Pancreas (tissue), 10 donors: ENCODE data around the gene MRM2. TPM values are rescaled to one million over a fixed set of nuclear protein-coding genes. Genes with fewer than 3 reads are reported as not detected.
A peak's percentile ranks its signal among the peaks of the same experiment; 100 is the strongest.

Experiments
- ATAC-seq, 4 donors: fragments of 200-7000 bp; cut with Tn5 transposase; one replicate each; pipeline versions ENCODE4 v1.8.0 to v1.9.1; 2020; ENCODE audit warnings: mild to moderate bottlenecking in 4 of 4, moderate library complexity in 4 of 4
- DNase-seq, 6 donors: peaks; one replicate each; pipeline ENCODE4 v3.0.0-alpha.2; 2020
- FAIRE-seq: peaks from 2 replicates; lab custom pipeline; 2012; peaks lifted over from hg19 to GRCh38; lab: Jason Lieb, UNC
- H3K27ac ChIP-seq, 4 donors: fragments of 200-600 bp; sonication (generic); 1 replicate in 3 of 4; 2 replicates in 1 of 4; pipeline versions ENCODE4 v1.5.0 to v1.8.0; 2020
- H3K27me3 ChIP-seq, 4 donors: fragments of 200-600 bp; one replicate each; pipeline ENCODE4 v1.8.0; 2021
- H3K36me3 ChIP-seq, 3 donors: fragments of 200-600 bp; sonication (generic) in 1 of 3; one replicate each; pipeline versions ENCODE4 v1.5.0 to v1.8.0; 2020 to 2021
- H3K4me1 ChIP-seq, 3 donors: fragments of 200-600 bp; one replicate each; pipeline ENCODE4 v1.8.0; 2021
- H3K4me3 ChIP-seq, 4 donors: fragments of 200-600 bp; sonication (generic) in 2 of 4; one replicate each; pipeline versions ENCODE4 v1.5.0 to v1.8.0; 2020 to 2021
- H3K9me3 ChIP-seq, 4 donors: fragments of 200-600 bp; one replicate each; pipeline ENCODE4 v1.8.0; 2021
- CTCF ChIP-seq, 4 donors: fragments of 200-600 bp; sonication (generic) in 3 of 4; IDR thresholded peaks; one replicate each; pipeline versions ENCODE4 v1.5.0 to v1.8.0; 2021; ENCODE audit warnings: antibody characterized with exemption in 4 of 4
- WGBS, 2 donors: extraction: QIAGEN DNeasy Blood & Tissue Kit; methylation state at CpG; one replicate each; pipeline ENCODE4 v1.1.7; 2013; 5-methylcytosine and 5-hydroxymethylcytosine counted together
- intact Hi-C, 3 donors: fragments of 100-400 bp; cut with DNase I; formaldehyde crosslinking; loops; one replicate each; pipeline versions ENCODE4 v1.11.1 to v1.14.2; 2022
- polyA plus RNA-seq, 2 donors: library from polyadenylated mRNA; stranded (reverse); fragments of 200-250 nt; gene quantifications; one replicate each; pipeline ENCODE4 v1.2.3, GENCODE V29; 2013
- total RNA-seq, 6 donors: library from RNA; stranded (reverse); fragmentation: NEBNext Ultra II Directional in 4 of 6; extraction: Animal tissue kit (Norgen Biotek cat#: 25700) in 4 of 6; gene quantifications; one replicate each; pipeline versions ENCODE4 v1.2.1 to v1.2.4, GENCODE V29; 2021 to 2023
- donor health status: healthy with polysubstance abuse.
- donor health status: DM: no; HTN: no; CAD: no; lungs with moderate emphysema.
- donor health status: DM: no; HTN: no; CAD: no.
- donor health status: control.
- donor health status: control.
- donor health status: Bipolar disorder and iron deficiency.
- donor health status: DM: yes; HTN: yes; CAD: no.
- donor health status: DM: no; HTN: no; CAD: no.
- donor health status: DM: no; HTN: no; CAD: no.
- donor health status: DM: yes; HTN: yes; CAD: no.

The MRM2 gene
- total and polyA plus RNA-seq, 8 donors, result 3.5 to 12.3 (median 7.8) TPM

- TF ChIP-seq CTCF (IDR thresholded peaks at IDR 0.05), result no peak
- Histone ChIP-seq H3K4me3 (no peak overlapping the region), H3K27me3 (no peaks in the 10 kb centered on the region), H3K36me3 (no peaks in the 10 kb centered on the region), H3K4me1 (peaks cover 0 to 10% (median 7%) of the 10 kb centered on the region in 3 donors), H3K27ac (no peak overlapping the region), H3K9me3 (no peaks in the 10 kb centered on the region)
- intact Hi-C loops, result no loop called here
- DNase-seq, result peak in 1 of 6 donors; percentile 52
- ATAC-seq, result no peak
- FAIRE-seq, result no peak
- WGBS, 2 donors, result 77 to 82% methylated on average over 25 of the region's 25 CpGs
Measured at GRCh38 chr7:2244404-2244995, 2.5 kb upstream of the MRM2 start.

- TF ChIP-seq CTCF (IDR thresholded peaks at IDR 0.05), result no peak
- FAIRE-seq (no peak), ATAC-seq (no peak), DNase-seq (no peak)
- 80 to 93% methylated on average over 12 of the region's 12 CpGs for WGBS, 2 donors
- no peaks in the 10 kb centered on the region for H3K36me3 ChIP-seq
- no peak overlapping the region for H3K27ac ChIP-seq
- H3K4me3 ChIP-seq, result no peak overlapping the region
- H3K4me1 ChIP-seq, result peaks cover 0 to 10% (median 7%) of the 10 kb centered on the region in 3 donors
- intact Hi-C loops, result no loop called here
- H3K9me3 ChIP-seq, result no peaks in the 10 kb centered on the region
- no peaks in the 10 kb centered on the region for H3K27me3 ChIP-seq
Measured at GRCh38 chr7:2243458-2243857, 1.5 kb upstream of the MRM2 start.

- WGBS, 2 donors, result 8 to 20% methylated on average over 21 of the region's 21 CpGs
- Histone ChIP-seq H3K4me1 (peaks cover 0 to 10% (median 7%) of the 10 kb centered on the region in 3 donors), H3K27me3 (no peaks in the 10 kb centered on the region), H3K4me3 (peak overlapping the region; percentile 79 to 97 (median 92)), H3K9me3 (no peaks in the 10 kb centered on the region), H3K36me3 (peaks cover 0 to 4% (median 0%) of the 10 kb centered on the region in 3 donors), H3K27ac (no peak overlapping the region)
- FAIRE-seq, result no peak
- no peak for TF ChIP-seq CTCF (IDR thresholded peaks at IDR 0.05)
- peak; percentile 6 to 26 (median 12) for ATAC-seq
- DNase-seq, result no peak
- intact Hi-C loops, result no loop called here
Measured at GRCh38 chr7:2242541-2243429, 780 bp upstream of the MRM2 start.

- H3K36me3 ChIP-seq, result peaks cover 0 to 4% (median 0%) of the 10 kb centered on the region in 3 donors
- ATAC-seq, result no peak
- peak in 1 of 6 donors; percentile 50 for DNase-seq
- TF ChIP-seq CTCF (IDR thresholded peaks at IDR 0.05), result no peak
- intact Hi-C loops, result no loop called here
- FAIRE-seq, result no peak
- WGBS, 2 donors, result 96 to 97% methylated on average over 17 of the region's 17 CpGs
- H3K27me3 ChIP-seq, result no peaks in the 10 kb centered on the region
- peaks cover 0 to 10% (median 7%) of the 10 kb centered on the region in 3 donors for H3K4me1 ChIP-seq
- H3K27ac ChIP-seq, result no peak overlapping the region
- H3K9me3 ChIP-seq, result no peaks in the 10 kb centered on the region
- H3K4me3 ChIP-seq, result no peak overlapping the region
Measured at GRCh38 chr7:2239242-2239641, 2.8 kb downstream of the MRM2 start.
